HCEC 1CT (cell line): ENCODE results near the gene USP34.
"Not testable (repeated sequence)": the region's sequence is repeated elsewhere in the genome, so short reads cannot be mapped to it uniquely, and the experiment has no call there.

Experiments used
- DNase-seq: peaks from one replicate; pipeline ENCODE4 v3.0.0-alpha.2; 2017

The USP34 gene

GRCh38 chr2:61181382-61182058 lies 289.4 kb downstream of the USP34 start:
- no peak for DNase-seq

- DNase-seq: no peak
Observed at GRCh38 chr2:61180686-61181085, 290.2 kb downstream of the USP34 start.

DNA sequence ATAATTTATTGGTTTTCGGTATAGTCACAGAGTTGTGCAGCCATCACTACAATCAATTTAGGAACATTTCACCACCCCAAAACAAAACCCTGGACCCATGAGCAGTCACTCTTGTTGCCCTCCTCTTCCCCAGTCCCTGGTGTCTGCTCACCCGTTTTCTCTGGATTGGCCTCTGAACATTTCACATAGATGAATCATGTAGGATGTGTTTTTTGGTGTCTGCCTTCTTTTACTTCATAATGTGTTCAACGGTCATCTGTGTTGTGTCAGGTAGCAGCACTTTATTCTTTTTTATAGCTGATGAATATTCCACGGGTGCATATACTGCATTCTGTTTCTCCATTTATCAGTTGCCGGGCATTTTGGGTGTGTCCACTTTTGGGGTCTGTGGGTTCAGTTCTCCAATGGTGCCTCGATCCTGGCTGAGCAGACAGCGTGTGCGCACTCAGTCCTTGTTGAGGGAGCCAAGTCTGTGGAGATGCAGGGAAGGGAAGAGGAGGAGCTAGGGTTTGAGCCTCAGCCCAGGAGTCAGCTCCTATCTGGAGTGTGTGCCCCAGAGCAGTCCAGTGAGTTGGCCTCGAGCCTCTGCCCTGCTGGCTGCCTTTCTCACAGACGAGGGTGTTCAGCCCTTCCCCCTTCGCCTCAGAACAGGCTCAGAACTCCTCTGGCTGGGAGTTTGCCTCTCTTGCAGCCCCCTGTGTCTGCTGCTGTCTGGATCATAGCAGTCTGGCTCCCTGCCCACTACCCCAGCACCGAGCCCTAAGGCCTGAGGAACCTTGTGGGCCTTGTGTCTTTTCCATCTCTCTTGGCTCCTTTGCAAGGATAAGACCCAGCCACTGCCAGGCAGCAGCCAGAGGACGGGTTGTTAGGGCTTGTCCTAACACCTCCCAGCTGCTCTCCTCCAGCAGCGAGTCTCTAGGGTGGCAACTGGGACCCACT lies 290.9 kb downstream of the USP34 start:
- DNase-seq: peak; percentile 64

DNA sequence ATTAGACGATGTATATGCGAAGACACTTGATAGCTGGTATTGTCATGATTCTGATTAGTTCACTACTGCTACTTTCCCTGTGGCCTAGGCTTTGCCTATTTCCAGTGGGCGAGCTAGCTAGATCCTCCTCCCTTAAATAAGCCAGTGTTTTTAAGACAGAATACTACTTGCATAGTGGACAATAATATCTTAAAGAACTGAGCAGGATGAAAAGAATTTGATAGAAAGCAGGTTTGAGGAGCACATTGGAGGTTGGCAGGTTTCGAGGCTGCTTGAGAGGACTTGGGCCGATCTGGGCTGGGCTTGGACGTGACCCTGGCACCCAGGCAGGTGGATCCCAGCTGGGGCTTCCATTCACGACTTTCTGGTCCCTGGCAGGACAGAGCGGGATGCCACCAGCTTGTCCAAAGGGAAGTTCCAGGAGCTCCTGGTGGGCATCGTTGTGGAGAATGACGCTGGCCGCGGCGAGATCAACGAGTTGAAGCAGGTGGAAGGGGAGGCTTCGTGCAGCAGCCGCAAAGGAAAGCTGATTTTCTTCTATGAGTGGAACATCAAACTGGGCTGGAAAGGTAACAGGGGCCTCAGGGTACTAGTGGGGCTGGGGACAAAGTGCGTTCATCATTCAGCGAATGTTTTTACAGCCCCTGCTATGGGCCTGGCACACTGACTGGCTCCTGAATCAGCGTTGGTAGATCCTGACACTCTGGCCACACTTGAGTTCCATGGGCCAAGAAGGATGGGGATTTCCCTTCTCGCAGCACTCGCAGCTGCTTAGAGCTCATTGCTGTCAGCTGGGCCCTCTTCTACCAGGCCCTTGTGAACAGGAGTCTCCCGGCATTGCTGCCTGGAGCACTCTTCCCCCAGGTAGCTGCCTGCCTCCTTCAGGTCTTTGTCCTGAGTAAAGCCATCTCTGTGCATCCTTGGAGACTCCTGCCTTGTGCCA lies 292.0 kb downstream of the USP34 start:
- DNase-seq: peak; percentile 15

DNA sequence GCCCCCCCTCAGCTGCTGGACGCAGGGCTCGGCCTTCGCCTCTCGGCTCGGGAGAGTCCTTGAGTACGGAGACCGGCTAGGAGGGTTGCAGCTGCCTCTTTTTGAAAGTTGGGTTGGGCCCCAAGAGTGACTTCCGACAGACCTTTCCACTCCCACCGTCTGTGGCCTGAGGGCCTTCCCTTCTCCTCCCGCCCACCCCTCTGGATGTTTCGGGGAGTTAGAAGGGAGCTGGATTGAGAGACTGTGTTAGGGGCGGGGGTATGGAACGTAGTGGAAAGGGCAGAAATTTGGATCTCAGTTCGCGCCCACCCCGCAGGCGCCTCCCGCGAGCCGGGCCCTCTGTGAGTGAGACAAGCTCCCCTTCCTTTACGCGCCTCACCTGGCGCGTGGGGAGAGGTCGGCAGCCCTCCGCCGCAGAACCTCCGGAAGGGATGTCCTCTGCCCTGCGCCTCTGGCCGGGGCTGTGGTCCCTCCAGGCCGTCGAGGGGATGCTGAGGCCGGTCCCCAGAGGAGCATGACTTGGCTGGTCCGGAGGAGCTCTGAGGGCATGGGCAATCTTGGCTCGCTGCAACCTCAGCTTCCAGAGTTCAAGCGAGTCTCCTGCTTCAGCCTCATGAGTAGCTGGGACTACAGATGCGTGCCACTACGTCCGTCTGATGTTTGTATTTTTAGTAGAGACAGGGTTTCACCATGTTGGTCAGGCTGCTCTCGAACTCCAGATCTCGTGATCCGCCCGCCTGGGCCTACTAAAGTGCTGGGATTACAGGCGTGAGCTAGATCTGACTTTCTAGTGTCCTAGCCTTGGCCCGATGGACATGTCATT lies 292.9 kb downstream of the USP34 start:
- DNase-seq: peak; percentile 17

- peak; percentile 89 for DNase-seq
Observed at GRCh38 chr2:61176755-61177726, 293.8 kb downstream of the USP34 start.

DNA sequence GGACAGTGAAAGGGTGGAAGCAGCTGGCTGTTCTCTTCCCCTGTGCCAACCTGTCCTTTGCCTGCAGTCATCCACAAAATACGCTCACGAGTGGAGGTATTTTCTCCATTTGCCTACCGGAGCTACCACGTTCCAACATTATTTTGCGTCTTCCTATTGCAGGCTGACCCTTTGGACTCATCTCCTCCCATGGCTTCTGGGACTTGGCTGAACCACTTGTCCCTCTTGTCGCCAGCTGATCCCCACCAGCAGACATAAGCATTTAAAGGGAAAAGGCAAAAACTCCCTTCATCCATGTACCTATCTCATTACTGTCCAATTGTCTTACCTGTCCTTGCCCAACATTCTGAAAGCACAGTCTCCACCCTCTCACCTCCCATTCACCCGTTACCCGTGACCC lies 295.9 kb downstream of the USP34 start:
- no peak for DNase-seq

- DNase-seq: no peak
Observed at GRCh38 chr2:61173116-61173515, 297.8 kb downstream of the USP34 start.

- no peak for DNase-seq
Observed at GRCh38 chr2:61172671-61173070, 298.2 kb downstream of the USP34 start.

GRCh38 chr2:61167579-61167978 lies 303.3 kb downstream of the USP34 start:
- no peak for DNase-seq

DNA sequence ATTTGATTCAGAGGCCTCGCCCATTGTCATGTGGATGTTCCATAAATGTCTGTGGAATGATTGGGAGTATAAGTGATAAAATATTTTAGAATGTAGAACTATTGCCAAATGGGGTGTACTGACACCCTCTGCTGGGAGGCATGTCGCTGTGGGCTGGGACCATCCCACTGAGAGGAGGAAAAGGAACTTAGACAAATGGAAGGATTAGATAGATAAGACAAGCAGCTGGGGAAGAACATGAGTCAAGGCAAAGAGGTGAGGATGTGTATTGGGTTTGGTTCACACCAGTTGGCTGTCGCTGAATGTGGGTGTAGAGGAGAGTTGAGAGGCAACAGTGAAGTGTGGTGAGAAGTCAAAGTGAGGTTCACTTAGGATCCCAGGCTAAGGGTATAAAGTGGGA lies 304.9 kb downstream of the USP34 start:
- peak; percentile 26 for DNase-seq

DNA sequence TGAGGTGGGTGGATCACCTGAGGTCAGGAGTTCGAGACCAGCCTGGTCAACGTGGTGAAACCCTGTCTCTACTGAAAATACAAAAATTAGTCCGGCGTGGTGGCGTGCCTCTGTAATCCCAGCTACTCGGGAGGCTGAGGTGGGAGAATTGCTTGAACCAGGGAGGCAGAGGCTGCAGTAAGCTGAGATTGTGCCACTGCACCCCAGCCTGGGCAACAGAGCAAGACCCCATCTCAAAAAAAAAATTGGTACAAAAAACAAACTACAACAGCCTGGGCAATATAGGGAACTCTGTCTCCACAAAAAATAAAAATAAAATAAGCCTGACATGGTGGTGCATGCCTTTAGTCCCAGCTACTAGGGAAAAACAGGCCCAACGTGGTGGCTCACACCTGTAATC lies 305.8 kb downstream of the USP34 start:
- not testable (repeated sequence) for DNase-seq

GRCh38 chr2:61162721-61163120 lies 308.2 kb downstream of the USP34 start:
- no peak for DNase-seq

GRCh38 chr2:61161888-61162287 lies 309.0 kb downstream of the USP34 start, which contains the start of gene C2orf74:
C2orf74 (plus strand) TSS chr2:61162188; CDS start chr2:61162515, 327 bp downstream.
- DNase-seq: no peak

DNA sequence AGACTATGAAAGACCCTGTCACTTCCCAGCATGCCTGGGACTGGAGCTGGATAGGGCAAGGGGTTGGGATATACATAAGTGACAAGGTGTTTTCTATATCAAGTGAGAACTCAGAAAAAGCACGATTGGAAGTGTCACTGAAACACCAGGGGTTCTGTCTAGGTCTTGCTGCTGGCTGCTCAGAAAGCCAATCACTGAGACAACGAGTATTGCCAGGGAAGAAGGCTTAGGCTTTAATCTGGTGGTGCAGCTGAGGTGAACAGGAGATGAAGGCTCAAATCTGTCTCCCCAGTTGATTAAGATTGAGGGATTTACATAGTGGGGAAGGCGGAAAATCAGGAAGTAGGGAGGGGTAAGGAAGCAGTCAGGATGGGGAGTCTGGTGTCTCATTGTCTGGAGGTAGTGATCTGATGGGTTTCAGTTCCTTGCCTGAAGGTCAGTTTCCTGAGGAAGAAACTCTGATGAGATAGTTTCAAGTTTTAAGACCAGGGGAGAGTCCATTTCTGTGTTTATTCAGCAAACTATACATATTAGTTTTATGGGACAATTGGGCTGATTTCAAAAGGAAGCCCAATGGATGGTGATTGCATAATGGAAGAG lies 312.4 kb downstream of the USP34 start:
- no peak for DNase-seq

- DNase-seq: no peak
Observed at GRCh38 chr2:61157371-61158003, 313.4 kb downstream of the USP34 start.

- DNase-seq: peak; percentile 53
Observed at GRCh38 chr2:61151436-61151835, 319.5 kb downstream of the USP34 start.

DNA sequence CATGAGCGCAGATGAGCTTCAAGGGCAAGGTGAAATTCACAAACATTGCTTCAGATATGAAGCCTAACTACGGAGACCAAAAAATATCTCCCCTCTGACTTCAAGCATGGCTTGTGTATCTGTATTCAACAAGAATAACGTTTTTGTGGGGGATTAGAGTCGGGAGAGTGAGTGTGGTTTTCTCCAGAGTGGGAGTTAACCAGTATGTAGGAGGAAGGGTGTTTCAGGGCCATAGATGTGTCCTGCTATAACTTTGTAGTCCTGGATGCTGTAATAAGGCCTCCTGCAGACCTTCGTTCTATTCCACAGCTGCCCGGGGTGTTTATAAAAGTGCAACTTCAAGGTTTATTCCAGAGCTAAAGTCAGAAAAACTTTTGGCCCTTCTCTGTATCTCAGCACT lies 321.8 kb downstream of the USP34 start:
- DNase-seq: no peak

GRCh38 chr2:61148091-61148490 lies 322.8 kb downstream of the USP34 start:
- not testable (repeated sequence) for DNase-seq

DNA sequence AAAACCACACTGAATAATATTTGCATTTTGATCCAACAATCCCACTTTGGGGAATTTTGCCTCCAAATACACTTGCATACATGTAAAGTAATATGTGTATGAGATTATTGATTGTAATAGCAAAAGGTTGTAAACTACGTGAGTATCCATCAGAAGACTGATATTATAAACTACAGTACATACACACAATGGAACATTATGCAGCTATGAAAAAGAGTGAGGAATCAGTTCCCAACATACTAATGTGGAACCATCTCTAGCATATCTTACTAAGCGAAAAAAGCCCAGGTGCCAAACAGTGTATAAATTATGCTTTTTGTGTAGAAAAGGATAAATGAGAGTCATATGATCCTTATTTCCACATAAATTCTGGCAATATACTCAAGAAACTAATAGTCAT lies 324.9 kb downstream of the USP34 start:
- DNase-seq: no peak
